ELR (cell line): Measurements from ENCODE around the gene RAB39A.

Experiments
- DNase-seq: peaks from one replicate; pipeline ENCODE4 v3.0.0-alpha.2; 2015; ENCODE audit warnings: low read depth

The RAB39A gene

GRCh38 chr11:107962181-107962580, 33.9 kb downstream of the RAB39A start:
- no peak for DNase-seq

- DNase-seq, result no peak
Measured at GRCh38 chr11:107963091-107963490, 34.8 kb downstream of the RAB39A start.

GRCh38 chr11:107969219-107969618, 41.0 kb downstream of the RAB39A start:
- DNase-seq, result peak; percentile 10

- DNase-seq, result no peak
Measured at GRCh38 chr11:107970049-107970448, 41.8 kb downstream of the RAB39A start.

GRCh38 chr11:107973641-107974040, 45.4 kb downstream of the RAB39A start:
- DNase-seq, result no peak

GRCh38 chr11:107988397-107989158, 60.3 kb downstream of the RAB39A start:
- peak; percentile 30 for DNase-seq

- DNase-seq, result no peak
Measured at GRCh38 chr11:107991868-107992414, 63.7 kb downstream of the RAB39A start.

- DNase-seq, result no peak
Measured at GRCh38 chr11:107996006-107996776, 67.9 kb downstream of the RAB39A start.

GRCh38 chr11:107998761-107999160, 70.5 kb downstream of the RAB39A start:
- no peak for DNase-seq

- DNase-seq, result peak; percentile 72
Measured at GRCh38 chr11:107999759-108000455, 71.7 kb downstream of the RAB39A start.

- DNase-seq, result no peak
Measured at GRCh38 chr11:108002476-108002875, 74.2 kb downstream of the RAB39A start.

- DNase-seq, result no peak
Measured at GRCh38 chr11:108003623-108004022, 75.4 kb downstream of the RAB39A start.

GRCh38 chr11:108007819-108008218, 79.6 kb downstream of the RAB39A start:
- DNase-seq, result no peak

- peak; percentile 91 for DNase-seq
Measured at GRCh38 chr11:108008656-108009496, 80.6 kb downstream of the RAB39A start, which contains the start of gene CUL5. TSS of gene CUL5 (plus strand) at chr11:108008898. CDS start at chr11:108009349, 451 bp downstream.

- peak; percentile 29 for DNase-seq
Measured at GRCh38 chr11:108009497-108010370, 81.5 kb downstream of the RAB39A start.

- no peak for DNase-seq
Measured at GRCh38 chr11:108012139-108012725, 84.0 kb downstream of the RAB39A start.
